ENCODE data around the gene TNS3.

TNS3 gene

DNA sequence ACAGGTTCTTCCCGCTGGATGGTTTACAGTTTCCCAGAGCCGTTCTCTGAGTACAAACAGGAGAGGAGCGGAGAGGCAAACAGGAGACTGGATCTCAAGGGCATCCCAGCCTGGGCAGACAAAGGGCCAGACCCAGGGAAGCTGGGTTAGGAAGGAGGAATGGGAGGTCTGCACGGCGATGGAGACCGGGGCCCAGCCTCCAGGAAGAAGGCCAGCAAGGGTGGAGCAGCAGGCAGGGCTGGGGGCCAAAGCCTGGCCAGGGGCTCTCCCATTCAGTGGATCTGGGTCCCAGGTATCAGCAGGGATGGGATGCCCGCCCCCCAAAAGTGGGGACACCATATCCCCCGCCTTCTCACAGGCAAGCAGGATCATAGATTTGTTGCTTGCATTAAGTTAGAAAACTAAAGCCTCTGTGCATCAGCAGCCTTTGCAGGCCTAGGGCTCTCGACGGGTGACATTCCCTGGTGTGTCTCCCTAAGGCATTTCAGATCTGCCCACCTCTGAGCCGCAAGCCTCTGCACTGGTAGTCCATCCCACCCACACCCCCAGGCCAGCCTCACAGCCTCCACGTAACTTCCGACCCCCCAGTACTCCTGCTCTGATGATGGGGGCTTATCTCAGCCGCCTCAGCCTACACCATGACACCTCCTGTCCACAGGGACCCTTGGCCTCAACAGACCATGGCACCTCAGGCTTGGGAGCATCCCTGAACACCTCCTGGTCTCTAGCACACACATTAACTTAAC is 59.9 kb downstream of the TNS3 start:
- DNase-seq (ENCODE audit: low read depth): no peak
- H3K4me3 ChIP-seq (ENCODE audit: low read depth, low read length): no peak overlapping the region
- TF ChIP-seq MAX (IDR thresholded peaks at IDR 0.05; ENCODE audit: low read depth, low read length) (no peak), MYC (IDR thresholded peaks at IDR 0.05; ENCODE audit: low read depth, low read length) (no peak)
- TF ChIP-seq, protein P1, sequence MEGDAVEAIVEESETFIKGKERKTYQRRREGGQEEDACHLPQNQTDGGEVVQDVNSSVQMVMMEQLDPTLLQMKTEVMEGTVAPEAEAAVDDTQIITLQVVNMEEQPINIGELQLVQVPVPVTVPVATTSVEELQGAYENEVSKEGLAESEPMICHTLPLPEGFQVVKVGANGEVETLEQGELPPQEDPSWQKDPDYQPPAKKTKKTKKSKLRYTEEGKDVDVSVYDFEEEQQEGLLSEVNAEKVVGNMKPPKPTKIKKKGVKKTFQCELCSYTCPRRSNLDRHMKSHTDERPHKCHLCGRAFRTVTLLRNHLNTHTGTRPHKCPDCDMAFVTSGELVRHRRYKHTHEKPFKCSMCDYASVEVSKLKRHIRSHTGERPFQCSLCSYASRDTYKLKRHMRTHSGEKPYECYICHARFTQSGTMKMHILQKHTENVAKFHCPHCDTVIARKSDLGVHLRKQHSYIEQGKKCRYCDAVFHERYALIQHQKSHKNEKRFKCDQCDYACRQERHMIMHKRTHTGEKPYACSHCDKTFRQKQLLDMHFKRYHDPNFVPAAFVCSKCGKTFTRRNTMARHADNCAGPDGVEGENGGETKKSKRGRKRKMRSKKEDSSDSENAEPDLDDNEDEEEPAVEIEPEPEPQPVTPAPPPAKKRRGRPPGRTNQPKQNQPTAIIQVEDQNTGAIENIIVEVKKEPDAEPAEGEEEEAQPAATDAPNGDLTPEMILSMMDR (IDR thresholded peaks at IDR 0.05; ENCODE audit: low read depth, low read length): no peak

- TF ChIP-seq MAX (IDR thresholded peaks at IDR 0.05; ENCODE audit: low read depth, low read length): no peak
- no peak for TF ChIP-seq MYC (IDR thresholded peaks at IDR 0.05; ENCODE audit: low read depth, low read length)
- TF ChIP-seq, protein P1 (IDR thresholded peaks at IDR 0.05; ENCODE audit: low read depth, low read length): no peak
- TF ChIP-seq POLR2A (IDR thresholded peaks at IDR 0.05; ENCODE audit: extremely low read depth, insufficient read length): no peak
- no peak for DNase-seq (ENCODE audit: low read depth)
These were observed 60.7 kb downstream of the TNS3 start for GRCh38 chr7:47521011-47521795.

GRCh38 chr7:47520406-47520805 is 61.5 kb downstream of the TNS3 start:
- TF ChIP-seq, protein P1 (IDR thresholded peaks at IDR 0.05; ENCODE audit: low read depth, low read length): no peak
- TF ChIP-seq POLR2A (IDR thresholded peaks at IDR 0.05; ENCODE audit: extremely low read depth, insufficient read length) (no peak), MAX (IDR thresholded peaks at IDR 0.05; ENCODE audit: low read depth, low read length) (no peak), MYC (IDR thresholded peaks at IDR 0.05; ENCODE audit: low read depth, low read length) (no peak)
- no peak overlapping the region for H3K4me3 ChIP-seq (ENCODE audit: low read depth, low read length)
- DNase-seq (ENCODE audit: low read depth): no peak

More at GRCh38 chr7:47521011-47521795, 60.7 kb downstream of the TNS3 start:
- no peak overlapping the region for H3K4me3 ChIP-seq (ENCODE audit: low read depth, low read length)

GRCh38 chr7:47518827-47519226 is 63.1 kb downstream of the TNS3 start:
- DNase-seq (ENCODE audit: low read depth): no peak
- no peak for TF ChIP-seq POLR2A (IDR thresholded peaks at IDR 0.05; ENCODE audit: extremely low read depth, insufficient read length)
- TF ChIP-seq, protein P1 (IDR thresholded peaks at IDR 0.05; ENCODE audit: low read depth, low read length): no peak
- TF ChIP-seq MYC (IDR thresholded peaks at IDR 0.05; ENCODE audit: low read depth, low read length): no peak
- no peak overlapping the region for H3K4me3 ChIP-seq (ENCODE audit: low read depth, low read length)

GRCh38 chr7:47517821-47518480 is 64.0 kb downstream of the TNS3 start:
- no peak for DNase-seq (ENCODE audit: low read depth)
- TF ChIP-seq, protein P1 (IDR thresholded peaks at IDR 0.05; ENCODE audit: low read depth, low read length): no peak
- no peak for TF ChIP-seq MYC (IDR thresholded peaks at IDR 0.05; ENCODE audit: low read depth, low read length)
- TF ChIP-seq MAX (IDR thresholded peaks at IDR 0.05; ENCODE audit: low read depth, low read length): no peak
- TF ChIP-seq POLR2A (IDR thresholded peaks at IDR 0.05; ENCODE audit: extremely low read depth, insufficient read length): no peak
- no peak overlapping the region for H3K4me3 ChIP-seq (ENCODE audit: low read depth, low read length)
